HG02884 (cell line): ENCODE results near the gene ARL5B.

Source experiments
- ATAC-seq: cut with Tn5 transposase; IDR thresholded peaks from one replicate; pipeline ENCODE4 v1.9.1; 2021; ENCODE audit warnings: mild to moderate bottlenecking, moderate library complexity; ENCODE audit not compliant: unreplicated experiment

Gene ARL5B

GRCh38 chr10:18658271-18659124 lies 733 bp upstream of the ARL5B start:
- ATAC-seq, result no peak

GRCh38 chr10:18659819-18660535 lies 746 bp downstream of the ARL5B start:
- peak; percentile 21 for ATAC-seq

DNA sequence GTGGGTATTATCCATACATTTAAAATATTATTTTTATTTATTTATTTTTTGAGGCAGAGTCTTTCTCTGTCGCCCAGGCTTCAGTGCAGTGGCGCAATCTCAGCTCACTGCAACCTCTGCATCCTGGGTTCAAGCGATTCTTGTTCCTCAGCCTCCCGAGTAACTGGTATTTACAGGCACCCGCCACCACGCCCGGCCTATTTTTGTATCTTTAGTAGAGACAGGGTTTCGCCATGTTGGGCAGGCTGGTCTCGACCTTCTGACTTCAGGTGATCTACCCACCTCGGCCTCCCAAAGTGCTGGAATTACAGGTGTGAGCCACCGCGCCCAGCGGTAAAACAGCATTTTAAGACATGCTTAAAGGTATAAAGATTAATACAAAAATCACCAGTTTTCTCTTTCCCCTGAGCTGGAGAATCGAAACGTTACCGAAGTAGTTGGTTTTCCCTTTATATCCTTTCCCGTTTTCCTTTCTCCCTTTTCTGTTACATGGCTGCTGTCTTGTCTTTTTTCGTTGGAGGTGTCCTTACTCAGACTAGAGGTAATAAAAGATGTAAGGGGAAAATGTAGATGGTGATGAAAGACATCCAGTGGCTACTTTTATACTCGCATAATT lies 1.7 kb downstream of the ARL5B start:
- no peak for ATAC-seq

GRCh38 chr10:18664841-18665478 lies 5.7 kb downstream of the ARL5B start:
- no peak for ATAC-seq

DNA sequence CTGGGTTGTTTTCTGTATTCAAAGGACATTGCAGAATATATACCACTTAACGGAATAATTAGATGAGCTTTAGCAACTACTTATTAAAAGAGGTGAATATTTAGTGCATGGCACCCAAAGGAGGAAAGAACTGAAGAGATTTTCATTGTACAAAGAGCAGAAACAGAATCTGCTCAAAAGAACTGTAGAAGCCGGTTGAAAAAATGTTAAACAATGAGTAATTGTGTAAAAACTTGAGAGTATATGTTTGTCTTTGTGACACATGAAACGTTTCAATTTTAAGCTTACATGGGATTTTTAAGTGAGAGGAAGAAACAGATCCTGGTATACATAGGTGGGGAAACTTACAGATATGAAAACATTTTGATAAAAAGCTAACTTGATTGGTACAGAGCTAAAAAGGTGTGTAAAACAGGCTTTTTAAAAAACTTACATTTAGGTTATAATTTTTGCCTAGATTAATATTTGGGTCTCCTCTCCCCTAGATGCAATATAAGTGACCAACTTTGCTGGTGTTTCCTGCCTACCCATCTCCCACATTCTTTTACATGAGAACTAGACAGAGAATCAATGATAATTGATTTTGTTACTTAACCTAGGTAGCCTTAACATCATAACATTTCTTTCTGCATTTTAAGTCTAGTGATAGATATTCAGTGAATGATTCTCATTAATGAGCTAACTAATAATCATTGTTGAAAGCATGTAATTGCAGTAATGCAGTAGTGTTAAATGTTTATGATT lies 6.8 kb downstream of the ARL5B start:
- ATAC-seq, result no peak

DNA sequence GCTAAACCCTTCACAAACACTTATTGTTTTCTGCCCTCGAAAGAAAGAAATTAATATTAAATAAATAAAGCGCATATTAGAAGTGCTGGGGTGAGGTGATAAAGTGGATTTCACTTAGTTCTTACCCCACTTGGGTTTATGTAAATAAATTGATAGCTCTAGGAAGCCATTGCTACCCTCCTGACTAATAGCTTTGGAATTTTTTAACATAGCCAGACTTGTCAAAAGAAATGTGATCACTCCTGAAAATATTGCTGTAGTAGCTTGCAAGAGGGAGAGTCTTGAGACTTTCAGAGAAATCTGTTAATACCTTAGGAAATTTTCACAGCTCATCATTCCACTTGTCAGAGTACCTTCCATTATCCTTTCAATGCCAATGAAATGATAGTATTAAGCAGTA lies 7.6 kb downstream of the ARL5B start:
- ATAC-seq, result no peak

- no peak for ATAC-seq
Observed at GRCh38 chr10:18668026-18668425, 8.8 kb downstream of the ARL5B start.

DNA sequence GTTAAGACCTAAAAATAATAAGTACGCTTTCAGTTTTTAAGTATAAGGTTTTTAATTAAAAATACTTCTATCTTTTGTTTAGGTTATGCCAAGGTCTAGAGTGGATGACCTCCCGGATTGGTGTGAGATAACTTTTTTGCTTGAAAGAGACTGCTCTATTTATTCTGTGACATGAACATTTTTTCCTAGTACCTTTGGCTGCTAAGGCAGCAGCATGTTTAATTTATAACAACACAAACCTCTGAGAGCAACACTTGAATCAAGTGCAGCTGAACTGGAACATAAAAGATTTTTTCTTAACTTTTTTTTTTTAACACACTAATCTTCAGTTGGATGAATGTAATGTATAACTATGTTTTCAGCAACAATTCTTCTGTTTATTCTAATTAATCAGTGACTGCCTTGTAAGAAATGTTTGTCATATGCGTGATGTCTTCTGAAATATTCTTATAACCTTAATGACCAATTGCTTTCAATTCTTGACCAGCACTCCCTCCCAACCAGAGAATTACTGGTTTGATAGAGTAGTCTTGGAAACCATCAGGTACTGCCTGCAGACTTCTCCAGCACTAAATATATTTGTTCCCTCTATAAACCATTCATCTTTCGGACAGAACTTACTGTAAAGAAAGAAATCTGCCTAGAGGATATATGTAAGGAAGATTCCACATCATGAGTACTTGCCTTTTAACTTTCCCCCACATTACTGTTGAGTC lies 16.0 kb downstream of the ARL5B start:
- no peak for ATAC-seq

- ATAC-seq, result no peak
Observed at GRCh38 chr10:18680754-18681153, 21.5 kb downstream of the ARL5B start.

DNA sequence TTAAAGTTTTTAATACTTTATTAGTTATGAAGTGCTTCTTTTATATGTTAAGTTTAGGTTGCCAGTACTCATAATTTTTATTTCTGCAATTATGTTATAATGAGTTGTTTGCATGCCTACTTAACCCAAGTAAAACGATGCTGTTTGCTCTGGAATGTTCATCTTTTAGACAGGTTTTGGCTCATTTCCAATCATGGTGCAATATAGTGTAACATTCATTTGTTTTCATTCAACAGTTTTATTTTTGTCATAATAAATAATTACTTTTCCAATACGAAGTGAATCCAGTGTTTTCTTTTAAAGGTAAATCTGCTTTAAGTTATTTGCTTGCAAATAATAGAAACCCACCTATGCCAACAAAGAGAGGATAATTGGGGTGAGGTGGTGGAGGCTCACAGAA lies 22.1 kb downstream of the ARL5B start:
- no peak for ATAC-seq

- ATAC-seq, result no peak
Observed at GRCh38 chr10:18681971-18682411, 22.8 kb downstream of the ARL5B start.

DNA sequence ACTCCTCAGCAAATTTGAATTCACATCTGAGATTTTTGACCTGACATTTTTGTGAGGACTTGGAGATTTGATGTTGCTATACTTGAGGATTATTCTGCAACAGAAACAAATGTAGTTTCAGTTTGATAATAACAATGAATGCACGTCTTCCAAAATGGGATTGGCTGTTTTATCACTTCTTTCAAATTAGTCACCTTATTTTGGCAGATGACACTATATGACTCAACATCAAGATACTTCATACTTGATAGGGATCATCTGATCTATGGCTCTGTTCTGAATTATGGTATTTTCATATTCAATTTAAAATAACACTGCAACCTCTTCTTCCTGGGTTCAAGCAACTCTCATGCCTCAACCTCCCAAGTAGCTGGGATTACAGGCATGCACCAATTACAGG lies 24.2 kb downstream of the ARL5B start:
- no peak for ATAC-seq

- no peak for ATAC-seq
Observed at GRCh38 chr10:18684416-18684815, 25.2 kb downstream of the ARL5B start.

GRCh38 chr10:18684953-18685352 lies 25.7 kb downstream of the ARL5B start:
- ATAC-seq, result no peak

GRCh38 chr10:18685555-18685954 lies 26.3 kb downstream of the ARL5B start:
- no peak for ATAC-seq

DNA sequence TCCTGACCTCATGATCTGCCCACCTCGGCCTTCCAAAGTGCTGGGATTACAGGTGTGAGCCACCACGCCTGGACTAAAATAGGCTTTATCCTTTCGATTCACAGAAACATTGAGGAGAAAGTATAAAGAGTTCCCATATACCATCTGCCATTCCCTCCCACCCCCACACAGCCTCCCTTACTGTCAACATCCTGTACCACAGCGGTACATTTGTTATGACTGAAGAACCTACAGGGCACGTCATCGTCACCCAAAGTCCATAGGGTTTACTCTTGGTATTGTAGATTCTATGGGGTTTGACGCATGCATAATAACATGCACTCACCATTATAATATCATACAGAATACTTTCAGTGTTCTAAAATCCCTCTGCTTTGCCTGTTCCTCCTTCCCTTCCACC lies 28.0 kb downstream of the ARL5B start:
- no peak for ATAC-seq

GRCh38 chr10:18687706-18688105 lies 28.5 kb downstream of the ARL5B start:
- no peak for ATAC-seq

GRCh38 chr10:18689498-18689897 lies 30.3 kb downstream of the ARL5B start:
- no peak for ATAC-seq

GRCh38 chr10:18690541-18690940 lies 31.3 kb downstream of the ARL5B start:
- no peak for ATAC-seq
